Measurements from ENCODE around the gene PNRC2.

DNA sequence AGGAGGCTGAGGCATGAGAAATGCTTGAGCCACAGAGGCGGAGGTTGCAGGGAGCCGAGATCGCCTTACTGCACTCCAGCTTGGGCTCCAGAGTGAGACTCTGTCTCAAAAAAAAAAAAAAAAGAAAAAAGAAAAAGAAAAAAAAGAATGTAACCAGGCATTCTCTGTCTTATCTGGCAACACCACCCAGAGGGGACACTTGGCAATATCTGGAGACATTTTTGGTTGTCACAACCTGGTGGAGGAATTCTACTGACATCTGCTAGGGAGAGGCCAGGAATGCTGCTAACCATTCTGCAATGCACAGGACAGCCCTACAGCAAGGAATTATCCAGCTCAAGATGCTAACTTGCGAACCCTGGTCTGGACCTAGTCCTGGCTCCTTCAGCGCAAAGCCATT is 44.2 kb upstream of the PNRC2 start:
- TF ChIP-seq, protein P1, sequence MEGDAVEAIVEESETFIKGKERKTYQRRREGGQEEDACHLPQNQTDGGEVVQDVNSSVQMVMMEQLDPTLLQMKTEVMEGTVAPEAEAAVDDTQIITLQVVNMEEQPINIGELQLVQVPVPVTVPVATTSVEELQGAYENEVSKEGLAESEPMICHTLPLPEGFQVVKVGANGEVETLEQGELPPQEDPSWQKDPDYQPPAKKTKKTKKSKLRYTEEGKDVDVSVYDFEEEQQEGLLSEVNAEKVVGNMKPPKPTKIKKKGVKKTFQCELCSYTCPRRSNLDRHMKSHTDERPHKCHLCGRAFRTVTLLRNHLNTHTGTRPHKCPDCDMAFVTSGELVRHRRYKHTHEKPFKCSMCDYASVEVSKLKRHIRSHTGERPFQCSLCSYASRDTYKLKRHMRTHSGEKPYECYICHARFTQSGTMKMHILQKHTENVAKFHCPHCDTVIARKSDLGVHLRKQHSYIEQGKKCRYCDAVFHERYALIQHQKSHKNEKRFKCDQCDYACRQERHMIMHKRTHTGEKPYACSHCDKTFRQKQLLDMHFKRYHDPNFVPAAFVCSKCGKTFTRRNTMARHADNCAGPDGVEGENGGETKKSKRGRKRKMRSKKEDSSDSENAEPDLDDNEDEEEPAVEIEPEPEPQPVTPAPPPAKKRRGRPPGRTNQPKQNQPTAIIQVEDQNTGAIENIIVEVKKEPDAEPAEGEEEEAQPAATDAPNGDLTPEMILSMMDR (IDR thresholded peaks at IDR 0.05): no peak
- TF ChIP-seq POLR2A (IDR thresholded peaks at IDR 0.05) (no peak), EP300 (IDR thresholded peaks at IDR 0.05) (no peak)

Measured in tibial nerve (tissue), 4 donors.